ENCODE results near the gene TP73. TPM values are rescaled to one million over a fixed set of nuclear protein-coding genes. Genes with fewer than 3 reads are reported as not detected.

Gene TP73
- total RNA-seq, 1 experiment from 2014 or later, result 0.82 TPM

DNA sequence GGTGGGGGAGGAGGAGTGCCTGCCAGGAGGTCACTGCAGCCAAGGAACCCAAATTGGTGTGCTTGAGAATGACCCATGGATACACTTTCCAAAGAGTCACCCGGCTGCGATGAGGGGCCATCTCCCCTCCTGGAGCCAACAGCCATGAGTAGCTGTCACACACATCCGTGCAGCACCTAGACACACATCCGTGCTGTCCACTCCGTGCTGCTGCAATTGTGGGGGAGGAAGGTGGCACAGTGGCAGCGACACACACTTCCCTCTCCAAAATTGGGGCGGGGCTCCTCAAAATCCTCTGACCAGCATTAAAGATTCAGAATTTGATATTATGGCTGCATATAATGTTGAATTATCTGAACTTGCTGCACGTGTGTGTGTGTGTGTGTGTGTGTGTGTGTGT is 15.8 kb downstream of the TP73 start:
- H3K27me3 Mint-ChIP-seq (ENCODE audit: insufficient read depth, unreplicated experiment), result no peaks in the 10 kb centered on the region
- ChIA-PET CTCF (interaction anchor here (1.8 kb wide), 1 partner anchor 56 kb away, joined by 11 read pairs; no protein-coding TSS in a partner anchor), POLR2A (interaction anchor here (0.7 to 1.6 kb wide), 5 partner anchors 19 to 128 kb away, joined by 3 to 14 read pairs (median 5); partner anchors contain the start of gene LRRC47)
- intact Hi-C loops (cut with micrococcal nuclease), result no loop called here
- peaks cover 20% of the 10 kb centered on the region for H3K4me1 Mint-ChIP-seq (ENCODE audit: insufficient read depth, unreplicated experiment)
- TF ChIP-seq, protein P1, sequence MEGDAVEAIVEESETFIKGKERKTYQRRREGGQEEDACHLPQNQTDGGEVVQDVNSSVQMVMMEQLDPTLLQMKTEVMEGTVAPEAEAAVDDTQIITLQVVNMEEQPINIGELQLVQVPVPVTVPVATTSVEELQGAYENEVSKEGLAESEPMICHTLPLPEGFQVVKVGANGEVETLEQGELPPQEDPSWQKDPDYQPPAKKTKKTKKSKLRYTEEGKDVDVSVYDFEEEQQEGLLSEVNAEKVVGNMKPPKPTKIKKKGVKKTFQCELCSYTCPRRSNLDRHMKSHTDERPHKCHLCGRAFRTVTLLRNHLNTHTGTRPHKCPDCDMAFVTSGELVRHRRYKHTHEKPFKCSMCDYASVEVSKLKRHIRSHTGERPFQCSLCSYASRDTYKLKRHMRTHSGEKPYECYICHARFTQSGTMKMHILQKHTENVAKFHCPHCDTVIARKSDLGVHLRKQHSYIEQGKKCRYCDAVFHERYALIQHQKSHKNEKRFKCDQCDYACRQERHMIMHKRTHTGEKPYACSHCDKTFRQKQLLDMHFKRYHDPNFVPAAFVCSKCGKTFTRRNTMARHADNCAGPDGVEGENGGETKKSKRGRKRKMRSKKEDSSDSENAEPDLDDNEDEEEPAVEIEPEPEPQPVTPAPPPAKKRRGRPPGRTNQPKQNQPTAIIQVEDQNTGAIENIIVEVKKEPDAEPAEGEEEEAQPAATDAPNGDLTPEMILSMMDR (IDR thresholded peaks at IDR 0.05; ENCODE audit: unreplicated experiment), result no peak
- no peak overlapping the region for H3K27ac Mint-ChIP-seq (ENCODE audit: low read depth, unreplicated experiment)
- no peaks in the 10 kb centered on the region for H3K36me3 Mint-ChIP-seq (ENCODE audit: insufficient read depth, unreplicated experiment)
- H3K4me3 Mint-ChIP-seq (ENCODE audit: unreplicated experiment), result peak overlapping the region; percentile 15
- no TSS peak for BruUV-seq (replicated peaks)
- H3K9me3 Mint-ChIP-seq (ENCODE audit: unreplicated experiment), result no peaks in the 10 kb centered on the region
- no peak for DNase-seq (ENCODE audit: unreplicated experiment)

DNA sequence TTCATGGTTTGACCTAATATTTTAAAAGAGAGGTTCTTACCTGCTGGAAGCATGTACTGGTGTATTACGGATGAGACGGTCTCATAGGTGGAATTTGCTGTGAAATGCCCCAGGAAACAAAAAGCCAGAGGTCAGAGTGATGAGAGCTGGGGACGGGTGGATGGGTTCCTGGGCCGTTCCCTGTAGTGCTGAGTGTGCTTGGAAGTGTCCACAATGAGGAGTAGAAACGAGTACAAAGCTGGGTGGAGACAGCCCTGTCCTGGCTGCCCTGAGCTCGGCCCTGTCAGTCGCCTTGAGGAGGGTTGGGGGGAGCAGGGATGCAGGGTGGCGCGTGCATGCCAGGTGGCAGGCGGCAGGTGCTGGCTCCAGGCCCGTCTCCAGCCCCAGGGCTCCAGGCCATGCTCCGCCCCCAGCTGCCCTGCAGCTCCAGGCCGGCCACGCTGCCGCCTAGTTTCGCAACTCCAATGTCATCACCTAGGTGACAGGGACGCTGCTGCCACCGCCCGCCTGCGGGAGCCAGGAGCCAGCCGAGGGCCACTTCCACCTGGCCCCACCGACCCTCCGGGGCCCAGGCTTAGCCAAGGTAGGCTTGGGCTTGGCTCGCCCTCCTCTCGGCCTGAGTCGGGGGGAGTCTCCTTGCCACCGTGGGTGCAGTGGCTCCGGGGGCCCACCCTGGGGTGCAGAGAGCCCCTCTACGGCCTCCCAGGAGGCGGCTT is 16.4 kb downstream of the TP73 start:
- Mint-ChIP-seq H3K36me3 (ENCODE audit: insufficient read depth, unreplicated experiment) (no peaks in the 10 kb centered on the region), H3K4me1 (ENCODE audit: insufficient read depth, unreplicated experiment) (peaks cover 20% of the 10 kb centered on the region), H3K27me3 (ENCODE audit: insufficient read depth, unreplicated experiment) (no peaks in the 10 kb centered on the region), H3K27ac (ENCODE audit: low read depth, unreplicated experiment) (no peak overlapping the region), H3K9me3 (ENCODE audit: unreplicated experiment) (no peaks in the 10 kb centered on the region), H3K4me3 (ENCODE audit: unreplicated experiment) (peak overlapping the region; percentile 15)
- ChIA-PET CTCF (interaction anchor here (0.6 to 1.8 kb wide), 4 partner anchors 12 to 56 kb away, joined by 3 to 11 read pairs (median 4); no protein-coding TSS in a partner anchor), POLR2A (interaction anchor here (0.7 to 1.6 kb wide), 7 partner anchors 16 to 127 kb away, joined by 3 to 14 read pairs (median 5); partner anchors contain the start of gene LRRC47)
- BruUV-seq (replicated peaks), result no TSS peak
- TF ChIP-seq, protein P1 (IDR thresholded peaks at IDR 0.05; ENCODE audit: unreplicated experiment), result no peak
- intact Hi-C loops (cut with micrococcal nuclease), result no loop called here
- peak; percentile 63 for DNase-seq (ENCODE audit: unreplicated experiment)

DNA sequence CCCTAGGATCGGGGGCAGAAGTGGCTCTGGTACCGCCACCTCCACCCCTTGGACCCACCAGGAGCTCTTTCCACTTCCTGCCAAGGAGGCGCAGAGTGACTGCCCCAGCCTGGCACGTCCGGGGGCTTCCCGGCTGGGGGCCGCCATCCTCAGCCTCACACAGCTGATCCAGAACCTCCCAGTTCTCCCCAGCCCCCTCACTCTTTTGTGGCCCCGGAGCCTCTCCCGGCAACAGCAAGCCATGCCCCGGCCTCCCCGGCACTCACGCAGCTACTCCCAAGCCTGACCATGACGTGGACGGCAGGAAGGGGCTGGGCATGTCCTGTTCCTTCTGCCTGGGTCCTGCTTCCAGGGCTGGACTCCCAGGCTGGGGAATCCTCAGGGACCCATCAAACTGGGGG is 17.1 kb downstream of the TP73 start:
- TF ChIP-seq, protein P1 (IDR thresholded peaks at IDR 0.05; ENCODE audit: unreplicated experiment), result no peak
- Mint-ChIP-seq H3K9me3 (ENCODE audit: unreplicated experiment) (no peaks in the 10 kb centered on the region), H3K27ac (ENCODE audit: low read depth, unreplicated experiment) (peak overlapping the region; percentile 46), H3K4me1 (ENCODE audit: insufficient read depth, unreplicated experiment) (peaks cover 20% of the 10 kb centered on the region), H3K27me3 (ENCODE audit: insufficient read depth, unreplicated experiment) (no peaks in the 10 kb centered on the region), H3K4me3 (ENCODE audit: unreplicated experiment) (no peak overlapping the region), H3K36me3 (ENCODE audit: insufficient read depth, unreplicated experiment) (no peaks in the 10 kb centered on the region)
- ChIA-PET POLR2A (interaction anchor here (0.6 to 1.6 kb wide), 6 partner anchors 16 to 201 kb away, joined by 3 to 14 read pairs (median 5); partner anchors contain the start of gene LRRC47), CTCF (interaction anchor here (0.6 to 1.2 kb wide), 3 partner anchors 11 to 50 kb away, joined by 3 to 5 read pairs (median 4); no protein-coding TSS in a partner anchor)
- BruUV-seq (replicated peaks), result no TSS peak
- intact Hi-C loops (cut with micrococcal nuclease), result no loop called here
- no peak for DNase-seq (ENCODE audit: unreplicated experiment)

DNA sequence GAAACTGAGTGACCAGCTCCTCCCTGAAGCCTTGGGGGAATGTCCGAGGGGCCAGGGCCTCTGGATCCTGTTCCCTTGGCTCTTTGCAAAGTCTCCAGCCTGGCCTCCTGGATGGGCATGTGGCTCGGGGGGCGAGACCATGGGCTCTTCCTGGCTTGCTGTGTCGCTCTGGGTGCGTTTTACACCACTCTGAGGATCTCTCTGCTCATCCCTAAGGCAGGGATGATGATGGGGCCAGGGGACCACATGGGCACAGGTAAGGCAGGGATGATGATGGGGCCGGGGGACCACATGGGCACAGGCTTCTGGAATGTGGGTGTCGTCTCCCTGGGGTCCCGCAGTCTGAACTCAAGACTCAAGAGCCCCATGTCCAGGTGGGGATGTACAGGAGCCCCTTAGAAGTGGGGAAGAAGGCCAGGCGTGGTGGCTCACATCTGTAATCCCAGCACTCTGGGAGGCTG is 17.7 kb downstream of the TP73 start:
- TF ChIP-seq, protein P1 (IDR thresholded peaks at IDR 0.05; ENCODE audit: unreplicated experiment), result no peak

More for the DNA sequence above, 17.7 kb downstream of the TP73 start:
- intact Hi-C loops (cut with micrococcal nuclease), result no loop called here
- POLR2A ChIA-PET, result interaction anchor here (0.6 to 0.7 kb wide), 2 partner anchors 201 to 217 kb away, joined by 3 to 4 read pairs; no protein-coding TSS in a partner anchor
- Mint-ChIP-seq H3K36me3 (ENCODE audit: insufficient read depth, unreplicated experiment) (no peaks in the 10 kb centered on the region), H3K4me3 (ENCODE audit: unreplicated experiment) (no peak overlapping the region), H3K27ac (ENCODE audit: low read depth, unreplicated experiment) (peak overlapping the region; percentile 46), H3K9me3 (ENCODE audit: unreplicated experiment) (no peaks in the 10 kb centered on the region), H3K27me3 (ENCODE audit: insufficient read depth, unreplicated experiment) (no peaks in the 10 kb centered on the region), H3K4me1 (ENCODE audit: insufficient read depth, unreplicated experiment) (peaks cover 20% of the 10 kb centered on the region)
- CTCF ChIA-PET, result interaction anchor here (0.6 to 0.9 kb wide), 2 partner anchors 11 to 30 kb away, joined by 3 to 5 read pairs; no protein-coding TSS in a partner anchor
- DNase-seq (ENCODE audit: unreplicated experiment), result no peak
- BruUV-seq (replicated peaks), result no TSS peak
